Trophoblast cell (in vitro differentiated cells and primary cell): ENCODE results near the gene ABLIM2.

ENCODE experiments used
- DNase-seq, 2 donors: peaks; one replicate each; pipeline ENCODE4 v3.0.0-alpha.2; 2016
- H2AFZ ChIP-seq: 2 replicates; pipeline ENCODE4 v1.6.1; 2013; ENCODE audit warnings: low read length, moderate library complexity, mild to moderate bottlenecking; ENCODE audit not compliant: insufficient read depth, poor library complexity
- H2AK5ac ChIP-seq: 2 replicates; pipeline ENCODE4 v1.6.1; 2013; ENCODE audit warnings: mild to moderate bottlenecking, low read length
- H2BK120ac ChIP-seq: 2 replicates; pipeline ENCODE4 v1.6.1; 2013; ENCODE audit warnings: low read length, mild to moderate bottlenecking, moderate library complexity; ENCODE audit not compliant: insufficient read depth, poor library complexity
- H2BK12ac ChIP-seq: 2 replicates; pipeline ENCODE4 v1.6.1; 2013; ENCODE audit warnings: mild to moderate bottlenecking, low read length, moderate library complexity
- H2BK5ac ChIP-seq: 2 replicates; pipeline ENCODE4 v1.6.1; 2013; ENCODE audit warnings: low read length, low read depth, moderate library complexity, mild to moderate bottlenecking; ENCODE audit not compliant: poor library complexity
- H3K14ac ChIP-seq: 2 replicates; pipeline ENCODE4 v1.6.1; 2013; ENCODE audit warnings: mild to moderate bottlenecking, low read length
- H3K18ac ChIP-seq: 2 replicates; pipeline ENCODE4 v1.6.1; 2013; ENCODE audit warnings: mild to moderate bottlenecking, low read length
- H3K23ac ChIP-seq: 2 replicates; pipeline ENCODE4 v1.6.1; 2013; ENCODE audit warnings: low read length
- H3K27ac ChIP-seq: 2 replicates; pipeline ENCODE4 v1.5.1; 2013; ENCODE audit warnings: low read depth, mild to moderate bottlenecking, inconsistent platforms, low read length, moderate library complexity
- H3K27me3 ChIP-seq: 2 replicates; pipeline ENCODE4 v1.6.1; 2013; ENCODE audit warnings: inconsistent platforms, mild to moderate bottlenecking, low read length, moderate library complexity; ENCODE audit not compliant: insufficient read depth
- H3K36me3 ChIP-seq, 2 experiments: 1 replicate in 1 of 2; 2 replicates in 1 of 2; pipeline ENCODE4 v1.6.1; 2013; ENCODE audit warnings: low read length in 2 of 2, mild to moderate bottlenecking in 2 of 2, moderate library complexity in 1 of 2; ENCODE audit not compliant: insufficient read depth in 2 of 2, control insufficient read depth in 1 of 2
- H3K4ac ChIP-seq: 2 replicates; pipeline ENCODE4 v1.6.1; 2013; ENCODE audit warnings: low read depth, mild to moderate bottlenecking, low read length, moderate library complexity
- H3K4me1 ChIP-seq, 2 experiments: 1 replicate in 1 of 2; 2 replicates in 1 of 2; pipeline ENCODE4 v1.6.1; 2013; ENCODE audit warnings: low read length in 2 of 2, mild to moderate bottlenecking in 2 of 2, moderate library complexity in 1 of 2; ENCODE audit not compliant: insufficient read depth in 2 of 2, control insufficient read depth in 1 of 2
- H3K4me2 ChIP-seq: 2 replicates; pipeline ENCODE4 v1.6.1; 2013; ENCODE audit warnings: inconsistent platforms, mild to moderate bottlenecking, low read length, moderate library complexity
- H3K4me3 ChIP-seq: 2 replicates; pipeline ENCODE4 v1.5.1; 2013; ENCODE audit warnings: mild to moderate bottlenecking, low read depth, low read length, inconsistent platforms
- H3K79me1 ChIP-seq: one replicate; pipeline ENCODE4 v1.6.1; 2013; ENCODE audit warnings: low read length
- H3K79me2 ChIP-seq: 2 replicates; pipeline ENCODE4 v1.6.1; 2013; ENCODE audit warnings: low read length, mild to moderate bottlenecking; ENCODE audit not compliant: control insufficient read depth, insufficient read depth, poor library complexity
- H3K9ac ChIP-seq: 2 replicates; pipeline ENCODE4 v1.6.1; 2013; ENCODE audit warnings: mild to moderate bottlenecking, low read length
- H3K9me3 ChIP-seq: 2 replicates; pipeline ENCODE4 v1.6.1; 2013; ENCODE audit warnings: low read depth, mild to moderate bottlenecking, control low read depth, inconsistent platforms, low read length; ENCODE audit not compliant: insufficient read depth
- H4K12ac ChIP-seq: 2 replicates; pipeline ENCODE4 v1.6.1; 2013; ENCODE audit warnings: low read depth, mild to moderate bottlenecking, low read length, moderate library complexity
- H4K8ac ChIP-seq: 2 replicates; pipeline ENCODE4 v1.6.1; 2013; ENCODE audit warnings: low read depth, mild to moderate bottlenecking, low read length, moderate library complexity
- H4K91ac ChIP-seq: one replicate; pipeline ENCODE4 v1.6.1; 2013; ENCODE audit warnings: low read depth, mild to moderate bottlenecking, low read length, moderate library complexity
- WGBS: extraction: QIAGEN DNeasy Blood & Tissue Kit; methylation state at CpG from one replicate; pipeline ENCODE4 v1.1.7; 2013; ENCODE audit warnings: missing lambda C conversion rate; ENCODE audit not compliant: insufficient read length, insufficient coverage; ENCODE audit errors: extremely low coverage; 5-methylcytosine and 5-hydroxymethylcytosine counted together

ABLIM2 gene

GRCh38 chr4:8039853-8040252 lies 118.8 kb downstream of the ABLIM2 start:
- DNase-seq = no peak
- no CpG with 5 or more reads among the region's 11 CpGs for WGBS

DNA sequence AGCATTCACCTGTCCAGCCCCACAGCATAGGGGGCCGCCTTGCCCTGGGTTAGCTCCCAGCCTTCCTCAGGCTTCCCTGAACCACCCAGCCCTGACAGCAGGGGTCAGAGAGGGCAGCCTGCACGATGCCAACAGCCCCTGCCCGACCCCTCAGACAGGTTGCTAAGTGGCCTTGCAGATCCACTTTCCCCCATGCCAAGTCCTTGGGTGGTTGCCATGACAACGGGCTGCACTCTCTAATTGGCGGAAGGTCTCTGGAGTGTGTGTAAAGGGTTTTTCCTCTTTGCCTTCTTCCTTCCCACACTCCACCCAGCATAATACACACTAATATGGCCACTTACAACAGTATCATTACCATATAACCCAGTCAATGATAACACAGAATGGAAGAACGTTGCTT lies 119.3 kb downstream of the ABLIM2 start:
- H3K79me2 ChIP-seq = no peaks in the 10 kb centered on the region
- H3K27ac ChIP-seq = no peak overlapping the region
- no peaks in the 10 kb centered on the region for H3K4me1 ChIP-seq
- H2AFZ ChIP-seq = no peak overlapping the region
- DNase-seq = no peak
- no peak overlapping the region for H2BK12ac ChIP-seq
- WGBS = no CpG with 5 or more reads among the region's 6 CpGs
- no peaks in the 10 kb centered on the region for H3K36me3 ChIP-seq
- no peaks in the 10 kb centered on the region for H3K79me1 ChIP-seq
- no peak overlapping the region for H2BK5ac ChIP-seq
- H3K14ac ChIP-seq = no peak overlapping the region
- H3K27me3 ChIP-seq = no peaks in the 10 kb centered on the region
- no peak overlapping the region for H3K4me3 ChIP-seq
- no peak overlapping the region for H4K91ac ChIP-seq
- no peak overlapping the region for H3K9ac ChIP-seq
- no peak overlapping the region for H3K4ac ChIP-seq
- H3K23ac ChIP-seq = no peak overlapping the region
- H2AK5ac ChIP-seq = no peak overlapping the region
- peaks cover 3% of the 10 kb centered on the region for H3K9me3 ChIP-seq
- no peak overlapping the region for H4K8ac ChIP-seq
- no peak overlapping the region for H3K4me2 ChIP-seq
- no peak overlapping the region for H4K12ac ChIP-seq
- H3K18ac ChIP-seq = no peak overlapping the region
- H2BK120ac ChIP-seq = no peak overlapping the region

More at GRCh38 chr4:8039853-8040252, 118.8 kb downstream of the ABLIM2 start:
- no peak overlapping the region for H3K18ac ChIP-seq
- H4K8ac ChIP-seq = no peak overlapping the region
- H2BK12ac ChIP-seq = no peak overlapping the region
- no peak overlapping the region for H3K4me2 ChIP-seq
- H3K4me3 ChIP-seq = no peak overlapping the region
- H2AFZ ChIP-seq = no peak overlapping the region
- no peaks in the 10 kb centered on the region for H3K27me3 ChIP-seq
- H3K79me2 ChIP-seq = no peaks in the 10 kb centered on the region
- H2BK120ac ChIP-seq = no peak overlapping the region
- H2AK5ac ChIP-seq = no peak overlapping the region
- H3K4me1 ChIP-seq = no peaks in the 10 kb centered on the region
- H3K23ac ChIP-seq = no peak overlapping the region
- H4K91ac ChIP-seq = no peak overlapping the region
- H3K4ac ChIP-seq = no peak overlapping the region
- no peak overlapping the region for H2BK5ac ChIP-seq
- no peak overlapping the region for H3K9ac ChIP-seq
- no peak overlapping the region for H3K27ac ChIP-seq
- peaks cover 3% of the 10 kb centered on the region for H3K9me3 ChIP-seq
- H3K14ac ChIP-seq = no peak overlapping the region
- H3K79me1 ChIP-seq = no peaks in the 10 kb centered on the region
- H3K36me3 ChIP-seq = no peaks in the 10 kb centered on the region
- no peak overlapping the region for H4K12ac ChIP-seq

GRCh38 chr4:8038719-8039251 lies 119.8 kb downstream of the ABLIM2 start:
- H2BK12ac ChIP-seq = no peak overlapping the region
- H2BK5ac ChIP-seq = no peak overlapping the region
- H2BK120ac ChIP-seq = no peak overlapping the region
- no peak overlapping the region for H3K27ac ChIP-seq
- no peaks in the 10 kb centered on the region for H3K36me3 ChIP-seq
- no peak overlapping the region for H2AFZ ChIP-seq
- H3K14ac ChIP-seq = no peak overlapping the region
- no peaks in the 10 kb centered on the region for H3K79me1 ChIP-seq
- no CpG with 5 or more reads among the region's 7 CpGs for WGBS
- H3K27me3 ChIP-seq = no peaks in the 10 kb centered on the region
- H3K79me2 ChIP-seq = no peaks in the 10 kb centered on the region
- H2AK5ac ChIP-seq = no peak overlapping the region
- H4K8ac ChIP-seq = no peak overlapping the region
- H3K4me2 ChIP-seq = no peak overlapping the region
- no peak for DNase-seq
- no peak overlapping the region for H4K91ac ChIP-seq
- H3K9me3 ChIP-seq = peaks cover 3% of the 10 kb centered on the region
- no peak overlapping the region for H4K12ac ChIP-seq
- no peak overlapping the region for H3K4me3 ChIP-seq
- H3K23ac ChIP-seq = no peak overlapping the region
- H3K18ac ChIP-seq = no peak overlapping the region
- H3K9ac ChIP-seq = no peak overlapping the region
- no peak overlapping the region for H3K4ac ChIP-seq
- no peaks in the 10 kb centered on the region for H3K4me1 ChIP-seq

DNA sequence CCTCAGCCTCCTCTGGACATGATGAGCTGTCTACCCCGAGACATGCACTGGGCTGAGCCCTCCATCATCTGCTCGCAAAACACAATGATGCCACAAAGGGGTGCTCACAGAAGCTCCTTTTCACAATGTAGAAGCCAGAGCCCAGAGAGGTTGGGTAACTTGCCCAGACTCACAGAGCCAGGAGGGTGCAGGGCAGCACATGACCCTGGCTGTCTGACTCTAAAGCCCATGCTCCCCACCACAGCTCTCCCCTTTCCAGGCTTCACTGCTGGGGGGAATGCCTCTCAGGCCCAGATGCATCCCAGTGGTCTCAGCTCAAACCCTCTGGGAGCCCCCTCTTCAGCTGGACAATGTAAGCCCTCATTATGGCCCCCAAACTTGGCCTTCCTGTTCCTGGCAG lies 120.5 kb downstream of the ABLIM2 start:
- no peak overlapping the region for H4K12ac ChIP-seq
- no peaks in the 10 kb centered on the region for H3K79me2 ChIP-seq
- no peaks in the 10 kb centered on the region for H3K36me3 ChIP-seq

More for the DNA sequence above, 120.5 kb downstream of the ABLIM2 start:
- DNase-seq = no peak
- no peak overlapping the region for H2BK12ac ChIP-seq
- H3K4me2 ChIP-seq = no peak overlapping the region
- H3K18ac ChIP-seq = no peak overlapping the region
- H2AK5ac ChIP-seq = no peak overlapping the region
- no peak overlapping the region for H4K91ac ChIP-seq
- no CpG with 5 or more reads among the region's 2 CpGs for WGBS
- H3K4me3 ChIP-seq = no peak overlapping the region
- H3K9me3 ChIP-seq = peaks cover 3% of the 10 kb centered on the region
- H4K8ac ChIP-seq = no peak overlapping the region
- H3K4me1 ChIP-seq = no peaks in the 10 kb centered on the region
- H3K9ac ChIP-seq = no peak overlapping the region
- H2BK120ac ChIP-seq = no peak overlapping the region
- no peaks in the 10 kb centered on the region for H3K79me1 ChIP-seq
- no peaks in the 10 kb centered on the region for H3K27me3 ChIP-seq
- no peak overlapping the region for H2AFZ ChIP-seq
- H3K27ac ChIP-seq = no peak overlapping the region
- no peak overlapping the region for H3K23ac ChIP-seq
- H2BK5ac ChIP-seq = no peak overlapping the region
- no peak overlapping the region for H3K4ac ChIP-seq
- H3K14ac ChIP-seq = no peak overlapping the region
